Midbrain (tissue), 1 donor: ENCODE data around the gene MYO1H.
A peak's percentile ranks its signal among the peaks of the same experiment; 100 is the strongest.
"Not testable (repeated sequence)": the region's sequence is repeated elsewhere in the genome, so short reads cannot be mapped to it uniquely, and the experiment has no call there.

Experiments used
- DNase-seq: peaks from one replicate; lab custom pipeline; 2025; lab: John Stamatoyannopoulos, UW

MYO1H gene

GRCh38 chr12:109343677-109344076 lies 4.0 kb upstream of the MYO1H start:
- DNase-seq = no peak

GRCh38 chr12:109345428-109345827 lies 2.3 kb upstream of the MYO1H start:
- DNase-seq = no peak

GRCh38 chr12:109346920-109347319 lies 780 bp upstream of the MYO1H start:
- no peak for DNase-seq

- DNase-seq = no peak
Measured at GRCh38 chr12:109352184-109352583, 4.5 kb downstream of the MYO1H start.

- DNase-seq = no peak
Measured at GRCh38 chr12:109356577-109356976, 8.9 kb downstream of the MYO1H start.

GRCh38 chr12:109357032-109357431 lies 9.3 kb downstream of the MYO1H start:
- no peak for DNase-seq

GRCh38 chr12:109358154-109358869 lies 10.6 kb downstream of the MYO1H start:
- no peak for DNase-seq

GRCh38 chr12:109359131-109359690 lies 11.5 kb downstream of the MYO1H start:
- DNase-seq = no peak

- DNase-seq = no peak
Measured at GRCh38 chr12:109369831-109370230, 22.1 kb downstream of the MYO1H start.

- no peak for DNase-seq
Measured at GRCh38 chr12:109377139-109377685, 29.5 kb downstream of the MYO1H start.

- no peak for DNase-seq
Measured at GRCh38 chr12:109378569-109378968, 30.9 kb downstream of the MYO1H start.

GRCh38 chr12:109382031-109382430 lies 34.3 kb downstream of the MYO1H start:
- no peak for DNase-seq

GRCh38 chr12:109383240-109383639 lies 35.5 kb downstream of the MYO1H start:
- DNase-seq = no peak

GRCh38 chr12:109385339-109386058 lies 37.8 kb downstream of the MYO1H start:
- DNase-seq = peak; percentile 65

GRCh38 chr12:109386059-109386433 lies 38.3 kb downstream of the MYO1H start:
- DNase-seq = no peak

- DNase-seq = peak; percentile 24
Measured at GRCh38 chr12:109387425-109388166, 39.9 kb downstream of the MYO1H start.

- no peak for DNase-seq
Measured at GRCh38 chr12:109388167-109388563, 40.5 kb downstream of the MYO1H start.

- DNase-seq = no peak
Measured at GRCh38 chr12:109389146-109389545, 41.4 kb downstream of the MYO1H start.

- DNase-seq = peak; percentile 44
Measured at GRCh38 chr12:109393437-109394345, 46.0 kb downstream of the MYO1H start.

- no peak for DNase-seq
Measured at GRCh38 chr12:109394891-109395290, 47.2 kb downstream of the MYO1H start.

- not testable (repeated sequence) for DNase-seq
Measured at GRCh38 chr12:109404841-109405240, 57.1 kb downstream of the MYO1H start.
